ENCODE results near the gene ZFYVE1.
"Not testable (repeated sequence)": the region's sequence is repeated elsewhere in the genome, so short reads cannot be mapped to it uniquely, and the experiment has no call there.

DNA sequence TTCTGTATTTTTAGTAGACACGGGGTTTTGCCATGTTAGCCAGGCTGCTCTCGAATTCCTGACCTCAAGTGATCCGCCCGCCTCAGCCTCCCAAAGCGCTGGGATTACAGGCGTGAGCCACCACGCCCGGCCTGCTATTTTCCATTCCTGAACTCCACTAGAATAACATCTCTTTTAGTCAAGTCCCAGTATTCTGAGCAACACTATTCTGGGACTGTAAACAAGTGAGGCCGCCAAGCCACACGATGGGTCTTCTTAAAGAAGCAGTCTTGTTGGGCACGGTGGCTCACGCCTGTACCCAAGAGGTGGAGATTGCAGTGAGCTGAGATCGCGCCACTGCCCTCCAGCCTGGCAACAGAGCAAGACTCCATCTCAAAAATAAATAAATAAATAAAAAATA lies 11.4 kb downstream of the ZFYVE1 start:
- TF ChIP-seq, protein P1, sequence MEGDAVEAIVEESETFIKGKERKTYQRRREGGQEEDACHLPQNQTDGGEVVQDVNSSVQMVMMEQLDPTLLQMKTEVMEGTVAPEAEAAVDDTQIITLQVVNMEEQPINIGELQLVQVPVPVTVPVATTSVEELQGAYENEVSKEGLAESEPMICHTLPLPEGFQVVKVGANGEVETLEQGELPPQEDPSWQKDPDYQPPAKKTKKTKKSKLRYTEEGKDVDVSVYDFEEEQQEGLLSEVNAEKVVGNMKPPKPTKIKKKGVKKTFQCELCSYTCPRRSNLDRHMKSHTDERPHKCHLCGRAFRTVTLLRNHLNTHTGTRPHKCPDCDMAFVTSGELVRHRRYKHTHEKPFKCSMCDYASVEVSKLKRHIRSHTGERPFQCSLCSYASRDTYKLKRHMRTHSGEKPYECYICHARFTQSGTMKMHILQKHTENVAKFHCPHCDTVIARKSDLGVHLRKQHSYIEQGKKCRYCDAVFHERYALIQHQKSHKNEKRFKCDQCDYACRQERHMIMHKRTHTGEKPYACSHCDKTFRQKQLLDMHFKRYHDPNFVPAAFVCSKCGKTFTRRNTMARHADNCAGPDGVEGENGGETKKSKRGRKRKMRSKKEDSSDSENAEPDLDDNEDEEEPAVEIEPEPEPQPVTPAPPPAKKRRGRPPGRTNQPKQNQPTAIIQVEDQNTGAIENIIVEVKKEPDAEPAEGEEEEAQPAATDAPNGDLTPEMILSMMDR (IDR thresholded peaks at IDR 0.05), result not testable (repeated sequence)
- TF ChIP-seq POLR2AphosphoS5 (IDR thresholded peaks at IDR 0.05); EP300 (IDR thresholded peaks at IDR 0.05; ENCODE audit: low read depth): not testable (repeated sequence)
